H1 (cell line): Measurements from ENCODE around the gene ARMS2. TPM values are rescaled to one million over a fixed set of nuclear protein-coding genes. Genes with fewer than 3 reads are reported as not detected.

ENCODE experiments used
- CTCF ChIA-PET: fragments of 300-600 bp; sonication (Branson Sonifier 250); formaldehyde crosslinking; loops from one replicate; lab custom pipeline; 2021; ENCODE audit not compliant: partially characterized antibody; lab: Charles Lee
- POLR2A ChIA-PET: fragments of 300-600 bp; sonication (Branson Sonifier 250); formaldehyde crosslinking; loops from one replicate; lab custom pipeline; 2021; ENCODE audit warnings: inconsistent platforms; ENCODE audit not compliant: partially characterized antibody; lab: Charles Lee
- DNase-seq, 2 experiments: peaks; one replicate each; pipeline versions ENCODE4 v3.0.0 to v3.0.0-alpha.2; 2010 to 2022; ENCODE audit warnings: low spot score in 2 of 2, low read depth in 1 of 2, mixed read lengths in 1 of 2
- FAIRE-seq: peaks from 2 replicates; lab custom pipeline; 2011; peaks lifted over from hg19 to GRCh38; lab: Jason Lieb, UNC
- H2AFZ ChIP-seq: 2 replicates; pipeline ENCODE4 v1.8.1; 2012; ENCODE audit warnings: low read length, inconsistent platforms
- H2AK5ac ChIP-seq: 2 replicates; pipeline ENCODE4 v1.6.1; 2013; ENCODE audit warnings: low read depth, low read length
- H2BK120ac ChIP-seq: replicated peaks from 2 replicates; pipeline ENCODE3; 2013; ENCODE audit warnings: low read depth, low read length, inconsistent platforms
- H2BK12ac ChIP-seq: 2 replicates; pipeline ENCODE4 v1.6.1; 2013; ENCODE audit warnings: low read depth, low read length
- H2BK15ac ChIP-seq: 2 replicates; pipeline ENCODE4 v1.6.1; 2013; ENCODE audit warnings: low read length
- H2BK20ac ChIP-seq: 2 replicates; pipeline ENCODE4 v1.6.1; 2013; ENCODE audit warnings: low read length
- H2BK5ac ChIP-seq: 2 replicates; pipeline ENCODE4 v1.6.1; 2013; ENCODE audit warnings: low read depth, low read length
- H3K14ac ChIP-seq: 2 replicates; pipeline ENCODE4 v1.6.1; 2013; ENCODE audit warnings: inconsistent platforms; ENCODE audit not compliant: insufficient read length
- H3K18ac ChIP-seq: 2 replicates; pipeline ENCODE4 v1.6.1; 2013; ENCODE audit warnings: low read length; ENCODE audit errors: extremely low read depth
- H3K23ac ChIP-seq: 2 replicates; pipeline ENCODE4 v1.6.1; 2013; ENCODE audit warnings: inconsistent platforms; ENCODE audit not compliant: insufficient read length
- H3K23me2 ChIP-seq: 2 replicates; pipeline ENCODE4 v1.6.1; 2013; ENCODE audit warnings: low read depth, low read length
- H3K27ac ChIP-seq: 2 replicates; pipeline ENCODE4 v1.6.1; 2011; ENCODE audit warnings: low read depth, low read length, inconsistent platforms
- H3K27me3 ChIP-seq, 4 experiments: replicated peaks in 1 of 4; 1 replicate in 1 of 4; 2 replicates in 3 of 4; pipeline versions ENCODE4 v1.6.1 to v1.8.1; 2011 to 2013; ENCODE audit warnings: low read length in 3 of 4, mild to moderate bottlenecking in 3 of 4, inconsistent platforms in 2 of 4, mixed read lengths in 2 of 4, moderate library complexity in 1 of 4; ENCODE audit not compliant: control insufficient read depth in 3 of 4, insufficient read depth in 3 of 4; ENCODE audit errors: extremely low read depth in 1 of 4
- H3K36me3 ChIP-seq, 4 experiments: 2 replicates each; pipeline versions ENCODE4 v1.6.1 to v1.8.1; 2011 to 2013; ENCODE audit warnings: mild to moderate bottlenecking in 4 of 4, low read length in 3 of 4, moderate library complexity in 2 of 4, control low read depth in 1 of 4, inconsistent platforms in 1 of 4; ENCODE audit not compliant: insufficient read depth in 4 of 4, control insufficient read depth in 2 of 4
- H3K4ac ChIP-seq: replicated peaks from 2 replicates; pipeline ENCODE3; 2013; ENCODE audit warnings: low read length, low read depth, mixed read lengths, inconsistent platforms; ENCODE audit not compliant: insufficient read length
- H3K4me1 ChIP-seq, 4 experiments: replicated peaks in 1 of 4; 1 replicate in 1 of 4; 2 replicates in 3 of 4; pipeline versions ENCODE4 v1.6.1 to v1.8.1; 2011 to 2013; ENCODE audit warnings: low read length in 3 of 4, inconsistent platforms in 2 of 4, mixed read lengths in 1 of 4; ENCODE audit not compliant: insufficient read depth in 4 of 4, control insufficient read depth in 3 of 4
- H3K4me2 ChIP-seq, 2 experiments: 2 replicates each; pipeline versions ENCODE4 v1.6.1 to v1.8.1; 2011 to 2013; ENCODE audit warnings: low read depth in 2 of 2, low read length in 2 of 2, control low read depth in 1 of 2, inconsistent platforms in 1 of 2, mild to moderate bottlenecking in 1 of 2; ENCODE audit not compliant: insufficient read depth in 1 of 2
- H3K4me3 ChIP-seq, 4 experiments: fragments of 200-600, 300-600 bp in 1 of 4; sonication (generic), shearing (Covaris generic), sonication (Bioruptor Twin) in 1 of 4; 2 replicates each; pipeline versions ENCODE4 v1.5.1 to v1.8.1; 2011 to 2016; ENCODE audit warnings: low read length in 4 of 4, low read depth in 3 of 4, control low read depth in 2 of 4, inconsistent platforms in 2 of 4, mild to moderate bottlenecking in 2 of 4, mixed read lengths in 1 of 4, moderate library complexity in 1 of 4; ENCODE audit not compliant: insufficient read depth in 2 of 4; ENCODE audit errors: extremely low read depth in 1 of 4
- H3K56ac ChIP-seq: replicated peaks from 2 replicates; pipeline ENCODE3; 2013; ENCODE audit warnings: low read depth, mild to moderate bottlenecking, mixed read lengths, low read length, inconsistent platforms; ENCODE audit not compliant: insufficient read length
- H3K79me1 ChIP-seq: 2 replicates; pipeline ENCODE4 v1.6.1; 2013; ENCODE audit warnings: low read depth, low read length, control low read depth
- H3K79me2 ChIP-seq, 2 experiments: 2 replicates each; pipeline versions ENCODE4 v1.6.1 to v1.8.1; 2012 to 2013; ENCODE audit warnings: low read length in 2 of 2, mild to moderate bottlenecking in 2 of 2, inconsistent platforms in 1 of 2; ENCODE audit not compliant: insufficient read depth in 2 of 2, control insufficient read depth in 1 of 2
- H3K9ac ChIP-seq, 4 experiments: replicated peaks in 1 of 4; 1 replicate in 1 of 4; 2 replicates in 3 of 4; pipeline versions ENCODE4 v1.6.1 to v1.8.1; 2011 to 2013; ENCODE audit warnings: low read depth in 3 of 4, low read length in 3 of 4, control low read depth in 2 of 4, mild to moderate bottlenecking in 2 of 4, moderate library complexity in 2 of 4, inconsistent platforms in 1 of 4; ENCODE audit errors: extremely low read depth in 1 of 4
- H3K9me3 ChIP-seq, 2 experiments: 2 replicates each; pipeline versions ENCODE4 v1.6.1 to v1.8.1; 2012 to 2013; ENCODE audit warnings: mild to moderate bottlenecking in 2 of 2, moderate library complexity in 2 of 2, control low read depth in 1 of 2, inconsistent platforms in 1 of 2, low read depth in 1 of 2, low read length in 1 of 2, mixed read lengths in 1 of 2; ENCODE audit not compliant: insufficient read depth in 2 of 2
- H4K20me1 ChIP-seq, 2 experiments: replicated peaks in 1 of 2; 2 replicates each; pipeline versions ENCODE3 to v1.8.1; 2011 to 2013; ENCODE audit warnings: inconsistent platforms in 2 of 2, low read length in 2 of 2, mild to moderate bottlenecking in 1 of 2; ENCODE audit not compliant: insufficient read depth in 2 of 2, control insufficient read depth in 1 of 2
- H4K5ac ChIP-seq: 2 replicates; pipeline ENCODE4 v1.6.1; 2013; ENCODE audit warnings: low read length, low read depth, mixed read lengths, inconsistent platforms; ENCODE audit not compliant: insufficient read length
- H4K8ac ChIP-seq: 2 replicates; pipeline ENCODE4 v1.8.0; 2013; ENCODE audit warnings: mild to moderate bottlenecking, moderate library complexity, low read length, inconsistent platforms; ENCODE audit not compliant: insufficient read depth; ENCODE audit errors: extremely low read depth
- H4K91ac ChIP-seq: replicated peaks from 2 replicates; pipeline ENCODE3; 2013; ENCODE audit warnings: low read length, mixed read lengths, inconsistent platforms; ENCODE audit not compliant: insufficient read length
- BRCA1 ChIP-seq: IDR thresholded peaks from 2 replicates; pipeline ENCODE4 v1.6.1; 2012; ENCODE audit warnings: low read depth, low read length, improper control_type of control experiment
- CHD1 ChIP-seq: IDR thresholded peaks from 2 replicates; pipeline ENCODE4 v1.6.1; 2012; ENCODE audit warnings: low read depth, low read length, improper control_type of control experiment
- KDM1A ChIP-seq: fragments of 200-600, 300-600 bp; sonication (generic); IDR thresholded peaks from 2 replicates; pipeline ENCODE4 v1.7.1; 2016; ENCODE audit warnings: mild to moderate bottlenecking, low read length, borderline replicate concordance
- MAFK ChIP-seq: IDR thresholded peaks from 2 replicates; pipeline ENCODE4 v1.6.1; 2012; ENCODE audit warnings: low read depth, mild to moderate bottlenecking, improper control_type of control experiment, low read length
- NANOG ChIP-seq: IDR thresholded peaks from 2 replicates; pipeline ENCODE4 v1.6.1; 2011; ENCODE audit warnings: low read length, low read depth, mild to moderate bottlenecking, inconsistent platforms; ENCODE audit not compliant: insufficient read depth, poor library complexity, severe bottlenecking
- RNF2 ChIP-seq: fragments of 200-900, 300-1000 bp; sonication (generic); IDR thresholded peaks from 2 replicates; pipeline ENCODE4 v1.7.1; 2016; ENCODE audit warnings: borderline replicate concordance, low read depth, mild to moderate bottlenecking, antibody characterized with exemption, low read length; ENCODE audit not compliant: poor library complexity, severe bottlenecking; ENCODE audit errors: missing control alignments
- SIRT6 ChIP-seq: IDR thresholded peaks from one replicate; pipeline ENCODE4 v1.7.1; 2012; ENCODE audit warnings: low read length, inconsistent platforms
- SP2 ChIP-seq: IDR thresholded peaks from 2 replicates; pipeline ENCODE4 v1.6.1; 2012; ENCODE audit warnings: mild to moderate bottlenecking, low read length, inconsistent platforms
- TCF12 ChIP-seq: IDR thresholded peaks from 2 replicates; pipeline ENCODE4 v1.6.1; 2011; ENCODE audit warnings: low read depth, mild to moderate bottlenecking, low read length
- USF2 ChIP-seq: IDR thresholded peaks from 2 replicates; pipeline ENCODE4 v1.6.1; 2011; ENCODE audit warnings: low read length, improper control_type of control experiment
- ZNF274 ChIP-seq: IDR thresholded peaks from 2 replicates; pipeline ENCODE4 v1.7.0; 2012; ENCODE audit warnings: low read length, borderline replicate concordance; ENCODE audit errors: extremely low read depth
- WGBS, 2 experiments: shearing (Covaris generic) in 1 of 2; methylation state at CpG; one replicate each; pipeline versions ENCODE4 v1.1.6 to v1.1.7; 2013 to 2015; ENCODE audit warnings: low lambda C conversion rate in 2 of 2, mixed read lengths in 2 of 2, inconsistent platforms in 1 of 2, low coverage in 1 of 2, missing lambda C conversion rate in 1 of 2; ENCODE audit not compliant: insufficient replicate concordance in 2 of 2, insufficient coverage in 1 of 2, insufficient read length in 1 of 2; ENCODE audit errors: extremely low coverage in 1 of 2, missing lambda C conversion rate in 1 of 2; 5-methylcytosine and 5-hydroxymethylcytosine counted together
- polyA plus RNA-seq, 7 experiments: library from polyadenylated mRNA; depleted of rRNA in 3 of 7; stranded (reverse) in 5 of 7; unstranded in 2 of 7; fragments of >200 nt in 5 of 7; fragments of 200-250 nt in 2 of 7; gene quantifications; 1 replicate in 5 of 7; 2 replicates in 1 of 7; 4 replicates in 1 of 7; pipeline versions ENCODE4 v1.2.1 to v1.2.3, GENCODE V29; 2011 to 2013; ENCODE audit warnings: missing spikeins in 2 of 7, mixed read lengths in 2 of 7
- total RNA-seq: library from RNA; stranded (reverse); fragmentation: NEBNext Ultra II Directional; extraction: Animal tissue kit (Norgen Biotek cat#: 25700); gene quantifications from 2 replicates; pipeline ENCODE4 v1.2.1, GENCODE V29; 2021
- TF ChIP-seq, protein P1 (sequence below): IDR thresholded peaks from 2 replicates; pipeline ENCODE4 v1.6.1; 2011; ENCODE audit warnings: low read depth, mild to moderate bottlenecking, low read length; ENCODE audit not compliant: insufficient read depth

The ARMS2 gene
- total and polyA plus RNA-seq, 2 of the 8 experiments (the other 6 are each of a cell fraction or from before 2014, with no cell fraction given), result not detected

DNA sequence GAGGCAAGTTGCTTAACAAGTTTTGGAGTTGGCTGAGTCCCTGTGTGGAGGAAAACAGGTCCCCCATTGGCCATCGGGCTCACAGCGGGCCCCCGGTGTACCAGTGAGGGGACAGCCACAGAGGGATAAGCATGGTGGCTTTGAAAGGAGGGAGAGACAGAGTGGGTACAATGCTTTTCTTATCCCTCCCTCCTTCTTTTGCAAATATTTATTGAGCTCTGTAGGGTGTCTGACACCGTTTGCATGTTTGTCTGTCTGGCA lies 9.7 kb downstream of the ARMS2 start:
- no peak overlapping the region for H4K8ac ChIP-seq
- peaks cover 0 to 6% (median 0%) of the 10 kb centered on the region in 4 experiments; a peak in 1 of 8 replicates for H3K36me3 ChIP-seq
- H4K91ac ChIP-seq, result no peak overlapping the region
- FAIRE-seq (no peak), DNase-seq (no peak)
- no peak overlapping the region for H3K14ac ChIP-seq
- H3K79me2 ChIP-seq, result no peaks in the 10 kb centered on the region
- no peak overlapping the region for H2BK15ac ChIP-seq
- H3K23ac ChIP-seq, result no peak overlapping the region
- peaks cover 0 to 19% (median 5%) of the 10 kb centered on the region in 4 experiments; a peak in 6 of 7 replicates for H3K4me1 ChIP-seq
- H3K79me1 ChIP-seq, result no peaks in the 10 kb centered on the region
- no peak for TF ChIP-seq TCF12
- TF ChIP-seq, protein P1, sequence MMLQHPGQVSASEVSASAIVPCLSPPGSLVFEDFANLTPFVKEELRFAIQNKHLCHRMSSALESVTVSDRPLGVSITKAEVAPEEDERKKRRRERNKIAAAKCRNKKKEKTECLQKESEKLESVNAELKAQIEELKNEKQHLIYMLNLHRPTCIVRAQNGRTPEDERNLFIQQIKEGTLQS, result no peak
- TF ChIP-seq SIRT6, result no peak
- no peak for TF ChIP-seq ZNF274
- TF ChIP-seq MAFK, result no peak
- no peak for TF ChIP-seq KDM1A
- no peak for TF ChIP-seq NANOG
- no peak for TF ChIP-seq BRCA1
- no peak for TF ChIP-seq USF2
- no peak for TF ChIP-seq CHD1
- no peak for TF ChIP-seq SP2
- TF ChIP-seq RNF2, result no peak
- ChIA-PET CTCF (interaction anchor here (1.3 to 1.5 kb wide), 2 partner anchors 11 to 101 kb away, joined by 3 read pairs; no protein-coding TSS in a partner anchor), POLR2A (no interaction called here)
- no peak overlapping the region for H2AK5ac ChIP-seq
- no peak overlapping the region for H3K18ac ChIP-seq
- peaks cover 25 to 47% (median 38%) of the 10 kb centered on the region in 4 experiments; a peak in 6 of 7 replicates for H3K27me3 ChIP-seq
- H2BK12ac ChIP-seq, result no peak overlapping the region
- H4K20me1 ChIP-seq, result peaks cover 3 to 5% of the 10 kb centered on the region in 2 experiments
- H4K5ac ChIP-seq, result no peak overlapping the region
- H2BK120ac ChIP-seq, result no peak overlapping the region
- peaks cover 17% of the 10 kb centered on the region; the same call in 1 of the 2 replicates for H3K23me2 ChIP-seq
- H3K27ac ChIP-seq, result no peak overlapping the region
- no peaks in the 10 kb centered on the region for H3K9me3 ChIP-seq
- no peak overlapping the region; a peak in 1 of 4 replicates for H3K4me2 ChIP-seq
- H2BK5ac ChIP-seq, result no peak overlapping the region
- H3K4ac ChIP-seq, result no peak overlapping the region
- H2AFZ ChIP-seq, result no peak overlapping the region
- 84% methylated on average over 4 of the region's 4 CpGs; no CpG with 5 or more reads in 1 of the 2 experiments for WGBS, 2 experiments
- no peak overlapping the region for H2BK20ac ChIP-seq
- no peak overlapping the region for H3K56ac ChIP-seq
- H3K4me3 ChIP-seq, result no peak overlapping the region
- no peak overlapping the region for H3K9ac ChIP-seq
